HepG2 (cell line): Measurements from ENCODE around the gene NEK8. TPM values are rescaled to one million over a fixed set of nuclear protein-coding genes. Genes with fewer than 3 reads are reported as not detected.

Experiments
- ADNP ChIP-seq: sonication (generic); formaldehyde crosslinking; IDR thresholded peaks from 2 replicates; pipeline ENCODE4 v1.4.0; 2020; ENCODE audit warnings: missing genetic modification reagents
- ASH2L ChIP-seq: fragments of 300-600, 200-600 bp; sonication (generic); IDR thresholded peaks from 2 replicates; pipeline ENCODE4 v1.7.0; 2017; ENCODE audit warnings: low read depth, mild to moderate bottlenecking, moderate library complexity, mixed read lengths, low read length; ENCODE audit not compliant: insufficient read length
- DNMT3B ChIP-seq: conservative IDR thresholded peaks from 2 replicates; pipeline ENCODE4 v1.6.1; 2016; ENCODE audit warnings: missing biosample characterization, control low read depth
- FOXA1 ChIP-seq, 2 experiments: fragments of 450-650 bp in 1 of 2; sonication (generic) in 1 of 2; formaldehyde crosslinking in 1 of 2; IDR thresholded peaks; 2 replicates each; pipeline versions ENCODE4 v1.4.0 to v1.6.1; 2016 to 2020; ENCODE audit warnings: missing genetic modification reagents in 1 of 2
- GLI4 ChIP-seq: sonication (generic); formaldehyde crosslinking; IDR thresholded peaks from 2 replicates; pipeline ENCODE4 v1.5.1; 2020; ENCODE audit warnings: missing genetic modification reagents, mild to moderate bottlenecking, moderate library complexity, borderline replicate concordance
- GPBP1L1 ChIP-seq: sonication (generic); formaldehyde crosslinking; IDR thresholded peaks from 2 replicates; pipeline ENCODE4 v1.5.0; 2020; ENCODE audit warnings: mild to moderate bottlenecking, missing genetic modification reagents
- HDAC6 ChIP-seq: fragments of 200-600 bp; sonication (generic); IDR thresholded peaks from 2 replicates; pipeline ENCODE4 v1.7.0; 2017; ENCODE audit warnings: mild to moderate bottlenecking, antibody characterized with exemption, low read length, low read depth
- IKZF1 ChIP-seq: fragments of 450-650 bp; IDR thresholded peaks from 2 replicates; pipeline ENCODE4 v1.7.1; 2016
- KLF16 ChIP-seq, 2 experiments: sonication (generic) in 1 of 2; formaldehyde crosslinking in 1 of 2; IDR thresholded peaks; 2 replicates each; pipeline versions ENCODE4 v1.6.1 to v1.8.0; 2016 to 2023; ENCODE audit warnings: missing genetic modification reagents in 2 of 2, missing compliant biosample characterization in 1 of 2
- MAF1 ChIP-seq: sonication (generic); formaldehyde crosslinking; IDR thresholded peaks from 2 replicates; pipeline ENCODE4 v1.5.0; 2020; ENCODE audit warnings: missing genetic modification reagents, borderline replicate concordance
- PCBP1 ChIP-seq: fragments of 200-400 bp; formaldehyde crosslinking; IDR thresholded peaks from 2 replicates; pipeline ENCODE4 v1.6.1; 2017; ENCODE audit warnings: mild to moderate bottlenecking, low read depth, low read length, borderline replicate concordance
- RBFOX2 ChIP-seq: fragments of 200-400 bp; formaldehyde crosslinking; IDR thresholded peaks from 2 replicates; pipeline ENCODE4 v1.6.1; 2017; ENCODE audit warnings: low read depth, mild to moderate bottlenecking, low read length
- SCMH1 ChIP-seq: sonication (generic); formaldehyde crosslinking; IDR thresholded peaks from 2 replicates; pipeline ENCODE4 v1.9.0; 2021; ENCODE audit warnings: missing genetic modification reagents, mild to moderate bottlenecking, borderline replicate concordance
- ZBTB8A ChIP-seq: sonication (generic); formaldehyde crosslinking; IDR thresholded peaks from 2 replicates; pipeline ENCODE4 v1.4.0; 2020; ENCODE audit warnings: mild to moderate bottlenecking, low read depth, missing genetic modification reagents, borderline replicate concordance
- ZNF326 ChIP-seq: sonication (generic); formaldehyde crosslinking; IDR thresholded peaks from 2 replicates; pipeline ENCODE4 v1.4.0; 2020; ENCODE audit warnings: missing genetic modification reagents, borderline replicate concordance
- ZNF383 ChIP-seq: sonication (generic); formaldehyde crosslinking; IDR thresholded peaks from 2 replicates; pipeline ENCODE4 v1.4.0; 2020; ENCODE audit warnings: missing genetic modification reagents, mild to moderate bottlenecking, borderline replicate concordance
- ZNF414 ChIP-seq: sonication (generic); formaldehyde crosslinking; IDR thresholded peaks from 2 replicates; pipeline ENCODE4 v1.5.0; 2020; ENCODE audit warnings: missing genetic modification reagents
- ZNF580 ChIP-seq: IDR thresholded peaks from 2 replicates; pipeline ENCODE4 v1.6.1; 2016; ENCODE audit warnings: low read depth, borderline replicate concordance
- ZNF7 ChIP-seq: IDR thresholded peaks from 2 replicates; pipeline ENCODE4 v1.6.1; 2016; ENCODE audit warnings: missing biosample characterization, missing genetic modification reagents
- ZNF746 ChIP-seq: sonication (generic); formaldehyde crosslinking; IDR thresholded peaks from 2 replicates; pipeline ENCODE4 v1.8.0; 2022; ENCODE audit warnings: mild to moderate bottlenecking, missing genetic modification reagents
- ZNF770 ChIP-seq: sonication (generic); formaldehyde crosslinking; IDR thresholded peaks from 2 replicates; pipeline ENCODE4 v1.5.0; 2020; ENCODE audit warnings: mild to moderate bottlenecking, missing genetic modification reagents
- polyA plus RNA-seq, 8 experiments: library from polyadenylated mRNA; depleted of rRNA in 3 of 8; stranded (reverse) in 7 of 8; unstranded in 1 of 8; fragments of >200 nt; fragmentation: Illumina TruSeq in 4 of 8; extraction: Trizol in 4 of 8; gene quantifications; 2 replicates each; pipeline versions ENCODE4 v1.2.1 to v1.2.3, GENCODE V29; 2011 to 2016; ENCODE audit warnings: low read depth in 4 of 8, missing spikeins in 1 of 8, mixed read lengths in 1 of 8; ENCODE audit not compliant: insufficient read depth in 1 of 8
- total RNA-seq, 5 experiments: library from RNA; depleted of rRNA; stranded (reverse); fragments of >200 nt; fragmentation: Illumina TruSeq; extraction: Trizol; gene quantifications; 2 replicates each; pipeline ENCODE4 v1.2.3, GENCODE V29; 2016; ENCODE audit warnings: low read depth in 1 of 5

The NEK8 gene
- total and polyA plus RNA-seq, 2 of the 13 experiments (the other 11 are each of a cell fraction or from before 2014, with no cell fraction given) = 5.8 to 13.5 TPM

GRCh38 chr17:28726627-28727491 is 1.7 kb upstream of the NEK8 start (continued):
- TF ChIP-seq SCMH1 (CRISPR knock-in tag) (no peak), ZNF383 (CRISPR knock-in tag) (peak; percentile 85; the same call in 1 of the 2 replicates), ZNF7 (CRISPR knock-in tag) (no peak), GPBP1L1 (CRISPR knock-in tag) (no peak), ZNF746 (CRISPR knock-in tag) (no peak; the same call in 1 of the 2 replicates), DNMT3B (CRISPR knock-in tag) (0 out of 2 replicates have a peak, but pooled peaks have one; percentile 44), ASH2L (no peak), MAF1 (CRISPR knock-in tag) (peak; percentile 31; the same call in 1 of the 2 replicates), ADNP (no peak), ZNF770 (CRISPR knock-in tag) (peak; percentile 69), RBFOX2 (0 out of 2 replicates have a peak, but pooled peaks have one; percentile 20), FOXA1 (IDR thresholded peaks at IDR 0.05) (no peak), FOXA1 (CRISPR knock-in tag; IDR thresholded peaks at IDR 0.05) (peak; percentile 47; the same call in 1 of the 2 replicates), HDAC6 (no peak), KLF16 (CRISPR knock-in tag; IDR thresholded peaks at IDR 0.05) (peak in 1 of 2 experiments; percentile 64; a peak in 2 of 4 replicates), ZBTB8A (0 out of 2 replicates have a peak, but pooled peaks have one; percentile 35), ZNF326 (CRISPR knock-in tag) (no peak), ZNF580 (CRISPR knock-in tag) (peak; percentile 67; the same call in 1 of the 2 replicates), PCBP1 (0 out of 2 replicates have a peak, but pooled peaks have one; percentile 21), ZNF414 (CRISPR knock-in tag) (no peak; the same call in 1 of the 2 replicates), IKZF1 (no peak), GLI4 (CRISPR knock-in tag) (no peak)
